GM21825 (cell line): Measurements from ENCODE around the gene MED29.

Experiments used
- ATAC-seq: cut with Tn5 transposase; IDR thresholded peaks from one replicate; pipeline ENCODE4 v1.9.1; 2021; ENCODE audit warnings: mild to moderate bottlenecking, moderate library complexity; ENCODE audit not compliant: unreplicated experiment

MED29 gene

DNA sequence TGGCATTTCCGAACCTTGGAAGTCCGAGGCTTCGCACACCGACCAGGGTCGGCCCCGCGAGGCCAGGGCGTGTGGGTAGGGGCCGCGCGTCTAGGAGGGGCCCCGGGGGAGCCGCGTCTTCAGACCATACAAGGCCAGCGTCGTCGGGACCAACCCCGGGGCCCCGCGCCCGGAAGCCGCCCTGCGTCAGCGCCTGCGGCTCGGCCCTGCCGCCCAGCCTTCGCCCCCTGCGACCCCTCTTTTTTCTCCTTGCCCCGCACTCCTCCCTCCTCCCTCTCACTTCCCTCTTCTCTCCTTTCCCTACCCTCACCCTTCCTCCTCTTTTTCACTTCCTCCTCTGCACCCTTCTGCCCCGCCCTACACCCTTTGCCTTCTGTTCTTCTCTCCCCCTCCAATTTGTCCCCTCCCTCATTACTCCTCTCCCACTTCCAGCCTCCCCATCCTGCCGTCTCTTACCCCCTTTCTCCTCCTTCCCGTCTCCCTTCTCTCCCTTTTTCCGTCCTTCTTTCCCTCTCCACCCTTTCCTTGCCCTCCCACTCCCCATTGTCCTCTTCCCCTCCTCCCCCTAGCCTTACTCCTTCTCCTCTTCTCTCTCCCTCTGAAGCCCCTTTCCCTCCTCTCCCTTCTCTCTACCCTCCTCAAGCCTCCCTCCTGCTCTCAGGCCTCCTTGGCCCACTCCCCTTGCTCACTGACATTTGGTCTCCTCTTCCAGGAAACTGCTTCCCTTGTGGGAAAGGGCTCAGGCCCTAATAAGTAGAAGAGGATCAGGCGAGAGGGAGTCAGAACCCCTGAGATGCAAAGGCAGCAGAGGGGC lies 19.0 kb downstream of the MED29 start:
- ATAC-seq = peak; percentile 12

GRCh38 chr19:39410831-39411080 lies 19.6 kb downstream of the MED29 start:
- no peak for ATAC-seq

DNA sequence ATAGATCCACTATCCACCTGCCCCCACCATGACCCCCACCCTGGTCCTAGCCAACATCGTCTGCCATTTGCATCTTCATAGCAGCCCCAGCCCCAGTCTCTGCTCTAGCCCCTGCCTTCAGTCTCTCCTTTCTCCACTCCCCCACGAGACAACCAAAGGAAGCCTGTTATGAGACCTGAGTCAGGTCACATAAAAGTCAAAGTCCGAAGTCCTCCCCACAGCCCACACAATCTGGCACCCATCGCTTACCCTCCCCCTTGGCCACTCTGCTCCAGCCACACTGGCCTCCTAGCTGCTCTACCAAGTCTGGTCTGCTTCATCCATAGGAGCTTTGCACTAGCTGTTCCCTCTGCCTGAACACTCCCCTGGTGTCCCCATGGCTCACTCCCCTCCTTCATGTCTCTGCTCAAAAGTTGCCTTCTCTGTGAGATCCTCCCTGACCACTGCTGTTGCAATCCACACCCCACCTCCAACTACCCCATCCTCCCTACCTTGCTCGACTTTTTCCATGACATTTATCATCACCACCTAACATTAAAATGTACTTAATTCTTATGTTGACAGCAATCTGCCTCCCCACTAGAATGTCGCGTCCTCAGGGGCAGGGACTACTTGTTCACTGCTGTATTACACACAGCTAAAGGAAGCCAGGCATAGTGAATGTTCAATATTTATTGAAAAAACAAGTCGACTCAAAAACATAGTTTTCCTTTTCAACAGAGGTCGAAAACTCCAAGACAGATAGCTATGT lies 20.1 kb downstream of the MED29 start:
- no peak for ATAC-seq

DNA sequence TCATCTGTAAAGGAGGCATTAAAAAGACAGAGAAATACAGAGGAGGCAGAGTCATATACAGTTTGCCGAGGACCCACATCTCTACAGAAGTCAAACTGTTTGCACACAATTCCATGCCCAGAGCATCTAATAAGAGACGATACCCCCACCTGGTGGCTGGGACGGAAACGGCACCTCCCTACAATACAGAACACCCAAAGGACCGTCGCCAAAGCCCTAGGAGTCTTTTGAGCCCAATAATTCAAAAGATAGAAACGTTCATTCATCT lies 20.6 kb downstream of the MED29 start:
- ATAC-seq = peak; percentile 20

DNA sequence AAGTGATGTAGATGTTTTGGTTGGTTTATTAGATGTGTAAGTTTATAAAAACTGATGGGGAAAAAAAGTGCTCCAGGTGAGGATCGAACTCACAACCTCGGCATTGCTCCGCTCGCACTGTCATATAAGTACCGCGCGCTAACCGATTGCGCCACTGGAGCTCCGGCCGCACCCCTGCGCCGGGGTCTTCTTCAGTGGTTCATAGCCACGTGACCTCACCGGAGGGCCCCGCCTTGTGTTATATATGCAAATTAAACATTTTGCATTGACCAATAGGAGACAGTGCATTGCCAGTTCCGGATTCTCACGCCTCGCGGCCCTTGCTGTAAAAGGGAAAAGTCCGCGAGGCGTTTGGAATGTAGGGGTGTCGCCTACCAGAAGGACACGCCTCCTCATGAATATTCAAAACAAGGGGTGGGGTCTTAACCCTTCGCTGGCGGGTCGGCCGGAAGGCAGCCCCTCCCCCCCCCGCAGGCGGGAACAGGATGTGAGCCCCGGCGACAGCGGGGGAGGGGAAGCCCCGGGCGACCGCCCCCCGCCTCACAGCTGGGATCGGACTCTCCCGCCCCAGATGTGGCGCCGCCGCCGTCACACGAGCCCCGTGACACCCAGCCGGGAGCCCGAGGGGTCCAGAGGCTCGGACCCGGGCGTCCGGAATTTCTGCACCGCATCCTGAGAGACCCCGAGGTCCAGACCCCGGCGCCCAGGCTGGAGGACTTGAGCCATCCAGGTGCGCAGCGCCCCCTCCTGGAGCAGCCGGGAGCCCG lies 21.1 kb downstream of the MED29 start, which contains the start of gene PLEKHG2:
PLEKHG2 (plus strand) TSS at position 570 of the 767 bp plus-strand sequence. CDS start 1,418 bp downstream, outside the sequence.
- ATAC-seq = peak; percentile 39

GRCh38 chr19:39412867-39413271 lies 21.7 kb downstream of the MED29 start:
- ATAC-seq = no peak

- no peak for ATAC-seq
Measured at GRCh38 chr19:39413272-39413910, 22.2 kb downstream of the MED29 start.

- ATAC-seq = no peak
Measured at GRCh38 chr19:39413911-39414608, 22.9 kb downstream of the MED29 start.

- ATAC-seq = no peak
Measured at GRCh38 chr19:39415111-39416046, 24.2 kb downstream of the MED29 start.

- ATAC-seq = no peak
Measured at GRCh38 chr19:39416152-39417120, 25.3 kb downstream of the MED29 start.

GRCh38 chr19:39417463-39418181 lies 26.4 kb downstream of the MED29 start:
- ATAC-seq = no peak

- no peak for ATAC-seq
Measured at GRCh38 chr19:39419003-39419402, 27.8 kb downstream of the MED29 start.

DNA sequence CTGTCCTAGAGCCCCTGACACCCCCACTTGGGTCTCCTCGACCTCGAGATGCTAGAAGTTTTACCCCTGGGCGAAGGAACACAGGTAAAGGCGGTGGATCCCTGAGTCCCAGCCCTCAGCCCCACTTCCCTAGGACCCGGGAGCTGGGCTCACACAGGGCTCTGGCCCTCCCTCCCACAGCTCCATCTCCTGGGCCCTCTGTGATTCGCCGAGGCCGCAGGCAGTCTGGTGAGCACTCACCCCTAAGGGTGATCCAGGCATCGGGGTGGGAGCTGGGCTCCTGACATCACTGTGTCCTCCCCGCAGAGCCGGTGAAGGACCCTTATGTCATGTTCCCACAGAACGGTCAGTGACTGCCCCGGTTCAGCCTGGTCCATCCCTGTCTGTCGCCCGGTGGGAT lies 29.6 kb downstream of the MED29 start:
- no peak for ATAC-seq

DNA sequence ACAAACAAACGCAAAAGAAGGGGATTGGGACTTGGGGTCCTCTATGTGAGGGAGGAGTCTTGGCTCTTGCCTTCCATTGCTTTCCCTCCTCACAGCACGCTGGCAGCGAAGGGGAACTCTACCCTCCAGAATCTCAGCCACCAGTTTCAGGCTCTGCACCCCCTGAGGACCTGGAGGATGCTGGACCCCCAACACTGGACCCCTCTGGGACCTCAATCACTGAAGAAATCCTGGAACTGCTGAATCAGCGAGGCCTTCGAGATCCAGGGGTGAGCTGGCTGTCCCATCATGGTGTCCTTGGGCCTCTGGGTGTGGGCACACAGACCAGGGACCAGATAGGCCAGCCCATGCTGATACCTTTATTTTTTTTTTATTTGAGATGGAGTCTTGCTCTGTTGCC lies 30.8 kb downstream of the MED29 start:
- no peak for ATAC-seq

GRCh38 chr19:39423258-39424086 lies 32.3 kb downstream of the MED29 start:
- ATAC-seq = no peak

- ATAC-seq = no peak
Measured at GRCh38 chr19:39424934-39425333, 33.8 kb downstream of the MED29 start.

DNA sequence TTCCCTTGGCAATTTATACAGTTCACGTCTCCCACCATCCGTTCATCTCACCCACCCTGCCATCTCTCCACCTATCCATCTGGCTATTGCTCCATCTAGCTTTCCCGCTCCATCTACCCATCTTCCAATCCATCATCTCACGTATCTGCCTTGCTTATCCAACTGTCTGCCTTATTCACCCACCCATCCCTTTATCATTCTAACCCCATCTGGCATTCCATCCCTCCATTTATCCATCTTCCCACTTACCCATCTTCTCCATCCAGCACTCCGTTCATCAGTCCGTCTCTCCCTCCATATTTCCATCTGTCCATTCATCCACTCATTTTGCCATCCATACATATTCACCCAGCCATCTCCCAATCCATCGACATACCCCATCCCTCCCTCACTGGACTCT lies 34.6 kb downstream of the MED29 start:
- no peak for ATAC-seq
